ENCODE data around the gene ABTB2.
A peak's percentile ranks its signal among the peaks of the same experiment; 100 is the strongest.

The ABTB2 gene

DNA sequence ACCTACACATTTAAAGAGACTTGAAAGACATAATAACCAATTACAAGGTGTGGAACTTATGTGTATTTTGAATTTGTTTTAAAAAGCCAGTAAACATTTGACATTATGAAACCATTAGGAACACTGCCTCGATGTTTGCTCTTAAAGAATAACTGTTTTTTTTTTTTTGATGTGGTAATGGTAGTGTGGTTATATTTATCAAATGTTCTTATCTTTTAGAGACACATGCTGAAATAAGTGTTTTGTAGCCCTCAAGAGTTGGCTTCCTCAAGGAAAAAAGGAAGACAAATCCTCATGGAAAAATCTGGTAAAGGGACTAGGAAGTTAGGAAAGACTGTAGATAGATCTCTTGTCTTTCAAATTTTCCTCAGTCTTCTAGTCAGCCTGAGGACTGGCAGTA lies 2.2 kb upstream of the ABTB2 start:
- DNase-seq (ENCODE audit: low read depth in 2 of 2): no peak

DNA sequence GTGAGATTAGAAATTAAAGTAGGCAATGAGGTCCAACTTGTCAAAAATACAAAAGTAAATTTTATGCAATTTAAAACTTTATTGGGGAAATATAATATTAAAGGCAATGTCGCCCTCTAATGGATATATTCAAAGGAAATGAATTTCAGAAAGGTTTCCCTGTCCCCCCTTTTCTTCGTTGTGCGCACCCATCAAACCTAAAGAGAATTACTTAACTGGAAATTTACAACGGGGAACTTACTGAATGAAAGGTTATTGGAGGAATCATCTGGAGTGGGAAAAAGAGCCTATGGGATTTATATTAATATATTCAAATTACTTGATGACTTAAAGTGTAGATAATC lies 1.7 kb upstream of the ABTB2 start:
- no peak for DNase-seq (ENCODE audit: low read depth in 2 of 2)

DNA sequence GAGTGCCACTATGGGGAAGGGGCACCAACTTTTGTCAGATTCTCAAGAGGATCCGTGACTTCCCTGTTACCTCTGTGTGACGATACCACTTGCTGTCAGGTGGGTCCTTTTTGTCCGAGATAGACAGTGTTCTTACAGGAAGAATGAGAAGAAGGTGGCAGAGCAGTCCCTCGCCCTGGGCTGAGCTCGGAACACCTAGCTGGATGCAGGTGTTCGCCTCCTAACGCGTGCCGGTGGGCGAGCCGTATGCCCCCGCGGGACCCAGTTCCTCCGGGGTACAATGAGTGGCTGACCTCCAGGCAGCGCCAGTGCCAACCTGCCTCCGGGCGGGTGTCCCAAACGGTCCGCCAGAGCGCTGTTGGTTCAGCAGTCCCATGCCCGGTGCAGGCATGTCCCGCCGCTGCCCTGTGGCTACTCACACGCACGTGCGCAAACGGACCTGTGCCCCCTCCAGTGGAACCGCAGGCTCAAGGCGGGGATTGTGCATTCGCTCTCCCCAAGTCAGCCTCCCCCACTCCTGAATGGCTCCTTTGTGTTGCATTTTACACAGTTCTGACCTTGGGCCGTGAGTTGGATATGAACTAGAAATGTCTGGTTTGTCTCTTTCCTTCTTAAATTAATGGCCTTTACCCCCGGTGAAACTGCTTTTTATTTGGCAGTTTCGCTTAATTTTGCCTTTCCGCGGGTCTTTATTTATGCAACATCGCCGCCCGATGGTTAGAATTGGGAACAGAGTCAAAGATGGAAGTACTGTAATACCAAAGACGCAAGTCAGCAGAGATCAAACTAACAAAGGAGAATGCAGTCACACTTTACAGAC lies 1.1 kb upstream of the ABTB2 start:
- DNase-seq (ENCODE audit: low read depth in 2 of 2): peak; percentile 48 to 68

DNA sequence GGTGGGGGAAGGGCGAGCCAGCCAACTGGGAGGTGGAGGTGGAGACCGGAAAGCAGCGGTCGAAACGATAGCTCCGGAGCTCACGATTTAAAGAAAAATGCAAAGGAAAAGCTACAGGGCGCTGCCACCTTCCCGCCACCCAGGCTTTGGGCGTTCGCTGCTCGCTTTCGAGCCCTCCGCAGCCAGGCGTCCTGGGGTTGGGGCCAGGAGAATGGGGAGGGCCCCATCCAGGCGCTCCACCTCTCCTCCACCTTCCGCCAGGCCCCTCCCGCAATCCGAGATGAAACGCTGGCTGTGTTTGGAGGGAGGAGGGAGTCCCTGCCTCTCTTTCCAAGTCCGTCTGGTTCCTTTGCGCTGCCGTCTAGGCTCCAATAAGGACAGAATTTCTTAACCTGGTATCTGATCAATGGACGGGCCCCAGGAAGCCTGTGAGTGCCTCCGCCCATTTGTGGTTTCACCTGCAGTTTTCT lies 483 bp upstream of the ABTB2 start:
- DNase-seq (ENCODE audit: low read depth in 2 of 2): no peak

DNA sequence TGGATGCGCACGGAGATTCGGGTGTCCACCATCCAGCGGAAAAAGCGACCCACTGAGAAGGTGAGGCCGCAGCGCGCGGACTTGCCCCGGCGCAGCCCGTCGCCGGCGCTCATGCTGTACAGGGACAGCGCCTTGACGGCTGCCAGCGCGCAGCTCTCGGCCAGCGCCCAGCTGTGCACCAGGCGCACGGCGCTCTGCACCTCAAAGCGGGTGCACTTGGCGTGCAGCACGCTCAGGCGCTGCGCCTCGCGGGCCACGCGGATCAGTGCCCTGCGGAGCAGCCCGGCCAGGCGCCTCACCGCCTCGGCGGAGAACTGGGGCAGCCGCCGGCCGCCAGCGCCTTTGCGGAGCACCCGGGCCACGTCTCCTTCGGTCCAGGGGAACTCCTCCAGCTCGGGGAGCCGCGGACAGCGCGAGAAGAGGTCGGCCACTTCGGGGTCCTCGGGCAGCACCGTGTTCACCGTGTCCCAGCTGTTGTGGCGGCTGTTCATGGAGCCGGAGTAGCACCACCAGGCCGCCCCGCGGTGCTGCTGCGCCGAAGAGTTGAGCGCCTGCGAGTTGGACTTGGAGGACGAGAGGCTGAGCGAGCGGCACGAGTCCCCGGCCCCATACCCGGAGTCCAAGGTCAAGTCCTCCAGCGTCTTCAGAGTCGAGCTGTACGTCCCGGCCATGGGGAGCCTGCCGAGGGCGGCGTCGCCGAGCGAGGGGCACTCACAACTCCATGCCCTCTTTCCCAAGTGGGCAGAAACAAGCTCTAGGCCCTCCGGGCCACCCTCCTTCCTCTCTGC lies 703 bp downstream of the ABTB2 start:
- DNase-seq (ENCODE audit: low read depth in 2 of 2): peak; percentile 26 to 37

DNA sequence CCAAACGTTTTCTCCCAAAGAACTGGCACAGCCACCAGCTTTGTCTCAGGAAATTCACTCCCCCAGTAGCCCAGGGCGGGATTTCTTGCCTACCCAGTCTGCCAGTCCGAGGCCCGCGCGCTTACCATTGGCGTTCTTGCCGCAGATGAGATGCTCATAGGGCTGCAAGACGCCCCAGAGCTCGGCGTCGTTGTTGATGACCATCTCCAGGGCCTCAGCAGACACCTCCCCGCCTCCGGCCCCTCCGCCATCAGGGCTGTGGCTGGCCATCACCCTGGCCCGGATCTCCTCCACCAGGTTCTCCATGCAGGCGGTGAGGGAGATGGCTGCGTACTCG lies 1.3 kb downstream of the ABTB2 start:
- DNase-seq (ENCODE audit: low read depth in 2 of 2): peak in 1 of 2 donors; percentile 10

DNA sequence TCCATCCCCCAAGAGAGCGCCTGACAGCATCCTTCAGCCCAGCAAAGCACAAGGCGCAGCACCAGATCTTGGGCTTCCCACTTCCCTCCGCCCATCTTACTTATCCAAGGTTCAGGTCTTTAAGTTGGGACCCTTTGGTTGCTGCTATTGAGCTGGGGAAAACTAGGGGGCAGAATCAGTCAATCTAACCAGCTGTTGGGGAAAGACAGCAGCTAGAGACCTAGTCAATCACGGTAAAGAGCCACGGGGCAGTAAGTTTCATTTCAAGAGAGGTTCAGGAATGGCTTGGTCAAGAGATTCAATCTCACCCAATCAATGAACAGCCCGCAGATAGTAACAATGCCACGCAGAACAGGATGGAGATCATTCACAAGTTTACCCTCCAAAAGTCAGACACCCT lies 1.7 kb downstream of the ABTB2 start:
- DNase-seq (ENCODE audit: low read depth in 2 of 2): no peak

DNA sequence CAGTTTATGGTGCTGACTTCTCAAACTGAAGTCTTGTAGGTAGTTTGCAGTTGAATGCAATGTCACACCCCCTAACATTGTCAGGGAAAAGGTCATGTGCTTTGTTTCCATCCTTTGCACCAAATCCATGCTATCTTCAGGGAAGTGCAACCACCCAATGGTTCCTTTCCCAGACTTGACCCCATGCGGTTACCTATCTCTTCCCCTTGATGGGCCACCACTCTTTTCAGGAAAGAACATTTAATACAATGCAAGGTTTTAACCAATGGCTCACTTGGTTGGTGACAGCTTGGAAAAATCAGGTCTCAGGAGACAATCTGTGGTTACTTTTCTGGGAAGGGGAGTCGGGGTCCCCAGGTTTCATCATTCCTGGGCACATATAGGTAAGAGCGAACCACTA lies 2.1 kb downstream of the ABTB2 start:
- DNase-seq (ENCODE audit: low read depth in 2 of 2): no peak

DNA sequence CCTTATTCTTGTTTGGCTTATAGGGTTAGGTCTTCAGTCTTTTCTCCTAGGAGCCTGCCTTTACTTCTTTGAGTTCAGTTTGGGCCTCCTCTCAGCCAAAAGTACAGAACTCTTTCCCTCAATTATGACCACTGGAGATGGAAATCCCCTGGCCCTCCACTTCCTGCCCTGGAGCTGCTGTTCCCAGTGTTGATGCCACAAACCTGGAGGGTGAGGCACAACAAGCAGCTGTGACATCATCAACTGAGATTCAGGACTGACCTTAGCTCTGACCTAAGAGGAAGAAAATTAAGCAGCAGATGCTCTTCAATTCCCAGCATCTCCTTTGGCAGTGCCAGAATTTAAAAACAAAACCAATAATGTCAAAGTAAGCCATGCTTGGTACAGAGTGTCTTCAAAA lies 3.0 kb downstream of the ABTB2 start:
- no peak for DNase-seq (ENCODE audit: low read depth in 2 of 2)

DNA sequence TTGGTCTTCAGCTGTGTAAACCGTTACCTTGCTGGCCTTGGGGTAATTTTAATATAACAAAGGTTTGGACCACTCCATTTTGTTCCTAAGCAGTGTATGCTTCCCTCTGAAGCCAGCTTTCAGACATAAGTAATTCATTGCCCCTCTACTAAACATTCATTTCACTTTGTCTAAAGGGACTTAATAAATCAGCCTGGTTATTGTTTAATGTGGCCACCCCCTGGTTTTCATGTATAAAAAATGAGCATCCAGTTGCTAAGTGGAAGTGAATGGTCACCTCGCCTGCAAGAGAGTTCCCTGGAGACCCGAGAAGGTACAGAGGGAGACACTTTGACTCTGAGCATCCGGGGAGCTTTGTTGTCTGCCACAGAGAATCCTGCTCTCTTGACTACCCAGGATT lies 3.9 kb downstream of the ABTB2 start:
- no peak for DNase-seq (ENCODE audit: low read depth in 2 of 2)

DNA sequence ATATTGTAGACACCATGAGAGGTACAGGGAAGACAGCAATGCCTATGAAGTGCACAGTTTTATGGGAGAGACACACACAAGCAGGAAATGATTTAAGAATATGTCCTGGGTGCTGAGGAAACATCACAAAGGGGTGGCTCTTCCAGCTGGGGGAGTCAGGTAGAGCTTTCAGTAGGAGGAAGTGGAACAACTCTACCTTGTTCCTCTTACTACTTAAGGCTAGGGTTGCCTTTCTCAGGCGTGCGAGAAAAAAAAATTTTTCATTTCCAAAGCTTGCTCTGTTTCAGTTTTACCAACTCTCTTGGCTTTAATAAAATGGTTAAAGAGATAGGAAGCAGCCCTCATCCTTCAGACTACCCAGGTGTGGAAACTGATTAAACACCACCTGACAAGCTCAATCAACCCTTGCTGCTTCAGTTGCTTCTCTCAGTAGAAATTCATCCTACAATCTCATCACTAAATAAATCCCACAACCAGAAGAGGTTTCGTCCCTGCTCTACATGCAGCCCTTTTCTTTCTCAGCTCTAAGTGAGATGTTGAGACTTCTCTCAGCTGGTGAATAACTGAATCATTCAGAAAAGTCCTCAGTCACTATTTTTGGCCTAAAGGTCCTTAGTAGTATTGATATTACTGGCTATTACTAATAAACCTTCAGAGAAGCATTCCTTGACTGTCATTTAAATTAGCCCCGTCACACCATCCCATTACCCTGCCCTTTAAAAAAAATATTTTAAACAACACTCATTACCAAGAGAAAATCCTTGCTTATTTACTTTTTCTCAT lies 5.9 kb downstream of the ABTB2 start:
- DNase-seq (ENCODE audit: low read depth in 2 of 2): no peak

DNA sequence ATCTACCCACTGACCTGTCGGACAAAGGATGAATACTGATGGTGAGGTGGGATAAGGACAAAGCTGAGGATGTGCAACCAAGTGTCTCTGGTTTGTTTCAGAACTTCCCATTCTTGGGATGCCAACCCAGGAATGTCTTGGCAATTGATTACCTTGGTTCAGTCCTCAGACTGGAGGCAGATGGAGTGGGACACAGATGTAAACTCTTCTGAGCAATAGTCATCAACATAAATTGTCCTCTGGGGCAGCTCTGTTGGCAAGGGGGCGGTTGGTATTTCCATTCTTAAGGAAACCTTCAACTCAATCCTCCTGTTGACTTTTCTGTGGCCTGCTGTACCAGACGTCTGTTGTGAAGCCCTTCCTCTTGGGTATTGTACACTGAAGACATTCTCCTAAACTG lies 6.8 kb downstream of the ABTB2 start:
- DNase-seq (ENCODE audit: low read depth in 2 of 2): no peak

DNA sequence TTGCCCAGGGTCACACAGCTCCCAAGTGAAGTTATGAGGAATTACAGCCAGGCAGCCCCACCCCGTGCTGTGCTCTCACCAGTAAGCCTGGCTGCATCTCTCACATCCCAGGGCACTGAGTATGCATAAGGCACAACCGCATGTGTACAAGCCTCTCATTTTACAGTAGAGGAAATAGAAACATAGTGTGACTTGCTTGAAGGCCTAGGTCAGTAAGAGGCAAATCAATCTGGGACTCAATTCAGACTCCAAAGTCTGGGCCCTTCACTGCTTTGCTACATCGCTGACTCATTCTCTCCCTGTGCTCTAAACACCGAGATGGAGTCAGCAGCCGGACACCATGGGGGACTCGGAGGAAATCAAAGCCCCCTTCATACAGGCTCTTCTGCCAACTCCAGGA lies 7.9 kb downstream of the ABTB2 start:
- no peak for DNase-seq (ENCODE audit: low read depth in 2 of 2)

DNA sequence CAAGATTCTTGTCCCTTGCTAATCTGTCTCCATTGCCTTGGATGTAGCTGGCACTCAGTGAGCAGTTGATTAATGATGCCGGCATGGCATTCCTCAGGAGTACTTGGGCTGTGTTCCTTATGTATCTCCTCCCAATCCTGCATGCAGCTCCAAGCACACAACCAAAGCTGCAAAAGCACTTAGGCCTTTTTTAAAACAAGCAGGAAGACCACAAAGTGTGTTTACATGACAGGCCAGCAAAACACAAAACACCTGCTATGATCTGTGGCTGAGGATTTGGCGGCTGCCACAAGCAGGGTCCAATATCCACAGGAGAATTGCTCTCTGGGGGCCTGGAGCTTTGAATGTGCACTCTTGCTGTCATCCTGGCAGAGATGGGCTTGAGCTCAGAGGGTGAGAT lies 8.9 kb downstream of the ABTB2 start:
- no peak for DNase-seq (ENCODE audit: low read depth in 2 of 2)

DNA sequence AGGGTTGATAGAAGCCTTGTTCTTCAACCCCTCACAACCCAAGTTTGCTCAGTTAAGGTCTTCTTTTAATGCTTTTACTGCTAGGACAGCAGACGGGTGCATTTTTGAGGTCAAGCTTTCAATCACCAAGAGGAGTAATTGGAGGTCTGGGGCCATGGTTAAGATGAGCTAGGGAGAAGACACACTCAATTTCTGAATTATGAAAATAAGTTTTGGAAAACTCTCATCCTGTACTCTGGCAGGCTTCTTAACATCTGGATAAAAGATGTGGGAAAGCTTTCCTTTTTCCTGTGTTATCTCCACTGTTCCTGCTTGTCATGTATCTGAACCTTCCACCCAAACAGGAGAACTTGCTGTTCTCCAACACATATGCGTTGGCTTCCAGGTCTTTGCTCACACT lies 9.7 kb downstream of the ABTB2 start:
- DNase-seq (ENCODE audit: low read depth in 2 of 2): no peak

DNA sequence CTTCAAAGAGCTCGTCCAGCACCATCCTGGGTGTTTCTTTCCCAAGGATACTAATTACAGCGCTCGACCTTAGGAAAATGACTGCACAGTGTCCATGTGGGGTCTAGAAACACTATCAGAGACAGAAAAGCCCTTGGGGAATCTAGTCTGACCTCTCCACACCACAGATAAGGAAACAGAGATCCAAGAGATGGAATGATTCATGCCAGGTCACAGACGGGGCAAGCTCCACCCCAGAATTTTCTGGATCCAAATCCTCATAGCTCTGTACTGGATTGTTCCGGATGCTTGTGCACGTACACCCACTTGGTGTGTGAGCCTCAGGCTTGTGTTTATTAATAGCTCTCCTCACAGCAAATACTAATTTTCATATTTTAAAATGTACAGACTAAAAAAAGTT lies 11.3 kb downstream of the ABTB2 start:
- DNase-seq (ENCODE audit: low read depth in 2 of 2): no peak

DNA sequence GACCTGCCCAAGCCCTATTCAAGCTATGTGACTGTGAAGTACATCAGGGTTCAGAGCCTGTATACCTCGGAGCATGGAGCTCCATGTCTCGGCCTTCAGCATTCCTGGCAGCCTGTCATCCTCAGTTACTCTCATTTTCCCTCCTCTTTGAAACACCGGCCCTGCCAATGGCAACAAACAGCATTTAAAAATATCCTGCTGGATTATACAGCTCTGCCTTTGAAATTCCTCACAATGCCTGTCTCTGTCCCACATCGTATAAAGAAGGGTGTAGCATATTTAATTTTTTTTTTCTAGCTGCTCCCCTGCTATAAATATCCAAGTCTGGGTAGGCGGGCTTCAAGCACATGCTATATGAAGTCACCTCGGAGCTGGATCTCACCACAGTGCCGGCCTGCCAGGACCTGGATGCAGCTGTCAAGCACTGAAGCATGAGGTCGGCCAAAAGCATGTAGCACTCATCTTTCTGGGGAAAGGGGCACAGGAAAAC lies 11.8 kb downstream of the ABTB2 start:
- no peak for DNase-seq (ENCODE audit: low read depth in 2 of 2)

DNA sequence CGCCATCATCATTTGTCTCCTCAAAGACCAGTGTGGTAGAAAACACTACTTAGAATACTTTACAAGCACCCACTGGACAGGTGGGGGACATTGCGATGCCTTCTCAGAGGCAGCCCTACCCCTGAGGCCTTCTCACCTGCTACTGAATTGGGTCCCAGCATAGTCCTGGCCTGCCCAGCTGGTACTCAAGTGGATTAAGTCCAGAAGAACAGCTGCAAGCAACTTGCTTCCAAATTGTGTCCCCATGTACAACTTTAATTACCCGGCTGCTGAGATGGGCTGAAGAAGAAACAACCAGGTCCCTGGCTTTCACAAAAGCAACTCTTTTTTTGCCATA lies 12.3 kb downstream of the ABTB2 start:
- DNase-seq (ENCODE audit: low read depth in 2 of 2): no peak

DNA sequence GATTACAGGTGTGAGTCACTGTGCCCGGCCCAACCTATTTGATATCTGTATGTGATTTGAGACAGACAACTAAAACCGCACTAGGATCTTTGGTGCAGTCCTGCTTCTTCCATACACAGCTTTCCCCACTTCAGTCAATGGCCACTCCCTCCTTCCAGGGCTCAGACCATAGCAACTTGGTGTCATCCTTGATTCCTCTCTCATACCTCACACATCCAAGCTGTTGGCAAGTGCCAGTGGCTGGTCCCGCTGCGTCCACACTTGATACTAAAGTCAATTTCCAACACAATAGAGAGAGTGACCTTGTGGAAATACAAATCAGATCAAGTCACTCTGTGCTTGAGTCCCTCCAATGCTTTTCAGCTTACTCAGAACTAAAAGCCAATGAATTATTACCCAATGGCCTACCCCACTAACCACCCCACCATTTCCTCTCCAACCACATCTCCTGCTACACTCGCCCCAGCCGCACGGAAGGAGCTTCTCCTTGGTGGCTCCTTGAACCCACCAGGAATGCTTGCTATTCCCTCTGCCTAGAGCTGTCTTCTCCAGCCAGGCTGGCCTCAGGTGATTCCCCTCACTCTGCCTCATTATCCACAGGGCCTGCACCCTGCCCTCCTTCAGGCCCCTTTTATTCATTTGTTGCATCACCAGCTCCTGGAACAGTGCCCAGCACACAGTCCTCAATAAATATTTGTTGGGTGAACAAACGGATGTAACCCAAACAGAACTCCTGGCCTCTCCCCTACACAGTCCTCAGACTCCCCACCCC lies 12.9 kb downstream of the ABTB2 start:
- no peak for DNase-seq (ENCODE audit: low read depth in 2 of 2)

DNA sequence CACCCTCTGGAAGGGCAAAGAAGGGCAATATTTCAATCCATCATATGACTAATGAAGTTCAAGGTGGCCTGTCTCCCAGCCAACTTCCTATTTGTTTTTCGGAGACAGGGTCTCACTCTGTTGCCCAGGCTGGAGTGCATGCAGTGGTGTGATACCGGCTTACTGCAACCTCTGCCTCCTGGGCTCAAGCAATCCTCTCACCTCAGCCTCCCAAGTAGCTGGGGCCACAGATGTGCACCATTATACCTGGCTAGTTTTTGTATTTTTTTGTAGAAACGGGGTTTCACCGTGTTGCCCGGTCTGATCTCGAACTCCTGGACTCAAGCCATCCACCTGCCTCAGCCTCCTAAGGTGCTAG lies 13.4 kb downstream of the ABTB2 start:
- DNase-seq (ENCODE audit: low read depth in 2 of 2): no peak

DNA sequence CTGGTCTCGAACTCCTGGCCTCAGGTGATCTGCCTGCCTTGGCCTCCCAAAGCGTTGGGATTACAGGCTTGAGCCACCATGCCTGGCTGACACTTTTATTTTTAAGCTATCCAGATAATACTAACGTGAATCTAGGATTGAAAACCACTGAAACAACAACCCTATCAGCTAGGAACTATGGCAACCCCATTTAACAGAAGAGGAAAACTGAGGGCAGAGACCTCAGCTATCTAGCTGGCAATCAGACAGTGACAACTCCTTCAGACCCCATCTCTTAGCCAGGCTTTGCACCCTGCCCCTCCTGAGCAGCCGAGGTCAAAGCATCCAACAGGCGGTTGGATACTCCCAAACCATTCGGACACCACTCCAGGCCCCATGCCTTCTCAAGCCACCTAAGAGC lies 14.1 kb downstream of the ABTB2 start:
- no peak for DNase-seq (ENCODE audit: low read depth in 2 of 2)

DNA sequence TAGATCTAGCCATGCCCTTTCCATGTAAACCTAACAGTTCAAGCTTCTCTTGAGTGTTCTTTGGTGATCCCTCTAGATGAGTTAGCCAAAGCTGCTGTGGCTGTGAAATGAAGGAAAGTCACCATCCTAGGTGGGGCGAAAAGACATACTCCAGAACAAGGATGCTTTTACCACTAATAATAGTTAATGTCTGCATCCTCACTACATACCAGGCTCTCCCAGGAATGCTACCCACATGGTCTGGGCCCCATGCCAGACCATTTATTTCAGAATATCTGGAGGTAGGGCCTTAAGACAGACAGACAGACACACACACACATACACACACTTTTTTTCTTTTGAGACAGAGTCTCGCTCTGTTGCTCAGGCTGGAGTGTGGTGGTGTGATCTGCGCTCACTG lies 14.7 kb downstream of the ABTB2 start:
- DNase-seq (ENCODE audit: low read depth in 2 of 2): no peak

All from stimulated activated CD4-positive, alpha-beta T cell treated with anti-CD3 and anti-CD28 coated beads, Interleukin-1b, Interleukin-23, amount 100 ng/mL, for 4 hours (primary cell).